Stomach (tissue), 4 donors: ENCODE results near the gene TMEM181.

Experiments used
- CTCF ChIP-seq, 7 experiments: fragments of 450-650 bp in 4 of 7; fragments of 200-600 bp in 3 of 7; sonication (generic) in 3 of 7; IDR thresholded peaks; one replicate each; pipeline ENCODE4 v1.5.1; 2016 to 2019; ENCODE audit warnings: antibody characterized with exemption in 7 of 7, control low read depth in 2 of 7, mild to moderate bottlenecking in 1 of 7
- POLR2A ChIP-seq, 4 donors: fragments of 450-650 bp; IDR thresholded peaks; one replicate each; pipeline ENCODE4 v1.6.1; 2016; ENCODE audit warnings: antibody characterized with exemption in 4 of 4, control low read depth in 2 of 4, mild to moderate bottlenecking in 1 of 4, moderate library complexity in 1 of 4
- POLR2AphosphoS5 ChIP-seq, 3 donors: sonication (generic); formaldehyde crosslinking; IDR thresholded peaks; one replicate each; pipeline ENCODE4 v1.6.1; 2016; ENCODE audit warnings: antibody characterized with exemption in 3 of 3

GRCh38 chr6:158591810-158592209 lies 31.9 kb downstream of the TMEM181 start:
- TF ChIP-seq CTCF (IDR thresholded peaks at IDR 0.05) (no peak), POLR2AphosphoS5 (IDR thresholded peaks at IDR 0.05) (no peak), POLR2A (IDR thresholded peaks at IDR 0.05) (no peak)
